Spinal cord (tissue), 10 donors: Measurements from ENCODE around the gene FBXW8. TPM values are rescaled to one million over a fixed set of nuclear protein-coding genes. Genes with fewer than 3 reads are reported as not detected.

Experiments
- DNase-seq, 6 donors: peaks; one replicate each; pipeline versions ENCODE4 v3.0.0 to v3.0.0-alpha.2; 2013 to 2015; ENCODE audit warnings: low spot score in 6 of 6, low read depth in 4 of 6
- H3K27ac ChIP-seq: one replicate; pipeline ENCODE4 v1.5.1; 2013; ENCODE audit warnings: low read depth, low read length, control low read depth
- H3K27me3 ChIP-seq: one replicate; pipeline ENCODE4 v1.6.1; 2013; ENCODE audit warnings: low read length; ENCODE audit not compliant: control insufficient read depth, insufficient read depth
- H3K36me3 ChIP-seq: one replicate; pipeline ENCODE4 v1.6.1; 2013; ENCODE audit warnings: low read length; ENCODE audit not compliant: control insufficient read depth, insufficient read depth
- H3K4me1 ChIP-seq: one replicate; pipeline ENCODE4 v1.6.1; 2013; ENCODE audit warnings: low read length; ENCODE audit not compliant: control insufficient read depth, insufficient read depth
- H3K4me3 ChIP-seq: one replicate; pipeline ENCODE4 v1.5.1; 2013; ENCODE audit warnings: low read depth, low read length, control low read depth
- H3K9me3 ChIP-seq: one replicate; pipeline ENCODE4 v1.6.1; 2013; ENCODE audit warnings: low read length; ENCODE audit not compliant: control insufficient read depth, insufficient read depth
- WGBS: methylation state at CpG from one replicate; pipeline ENCODE4 v1.1.5; 2013; ENCODE audit warnings: missing lambda C conversion rate; ENCODE audit not compliant: insufficient coverage; 5-methylcytosine and 5-hydroxymethylcytosine counted together
- polyA plus RNA-seq, 2 donors: library from polyadenylated mRNA; unstranded; fragments of 120-200 nt; gene quantifications; one replicate each; pipeline ENCODE4 v1.2.1, GENCODE V29; 2013; ENCODE audit not compliant: insufficient read length in 2 of 2
- total RNA-seq, 2 donors: library from RNA; depleted of rRNA in 1 of 2; stranded (reverse); fragments of 120-200 nt in 1 of 2; fragments of >200 nt in 1 of 2; gene quantifications; one replicate each; pipeline versions ENCODE4 v1.2.3 to v1.2.4, GENCODE V29; 2013 to 2014
- donor health status: healthy.

The FBXW8 gene
- total and polyA plus RNA-seq, 4 donors, result 9.3 to 18.2 (median 17.3) TPM

DNA sequence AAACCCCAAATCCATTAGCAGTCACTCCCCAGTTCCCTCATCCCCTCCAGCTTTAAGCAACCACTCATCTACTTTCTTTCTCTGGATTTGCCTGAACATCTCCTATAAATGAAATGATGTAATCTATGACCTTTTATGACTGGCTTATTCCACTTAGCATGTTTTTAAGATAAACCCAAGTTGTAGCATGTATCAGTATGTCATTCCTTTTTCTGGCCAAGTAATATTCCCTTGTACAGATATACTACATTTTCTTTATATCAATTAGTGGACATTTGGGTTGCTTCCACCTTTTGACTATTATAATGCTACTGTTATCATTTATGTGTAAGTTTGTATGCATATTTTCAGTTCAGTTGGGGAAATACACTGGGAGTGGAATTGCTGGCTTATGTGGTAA, 105.1 kb downstream of the FBXW8 start:
- H3K9me3 ChIP-seq, result peaks cover 3% of the 10 kb centered on the region
- no peak overlapping the region for H3K4me3 ChIP-seq
- DNase-seq, result no peak
- H3K4me1 ChIP-seq, result peaks cover 3% of the 10 kb centered on the region
- H3K36me3 ChIP-seq, result peaks cover 22% of the 10 kb centered on the region
- no peaks in the 10 kb centered on the region for H3K27me3 ChIP-seq
- H3K27ac ChIP-seq, result no peak overlapping the region

DNA sequence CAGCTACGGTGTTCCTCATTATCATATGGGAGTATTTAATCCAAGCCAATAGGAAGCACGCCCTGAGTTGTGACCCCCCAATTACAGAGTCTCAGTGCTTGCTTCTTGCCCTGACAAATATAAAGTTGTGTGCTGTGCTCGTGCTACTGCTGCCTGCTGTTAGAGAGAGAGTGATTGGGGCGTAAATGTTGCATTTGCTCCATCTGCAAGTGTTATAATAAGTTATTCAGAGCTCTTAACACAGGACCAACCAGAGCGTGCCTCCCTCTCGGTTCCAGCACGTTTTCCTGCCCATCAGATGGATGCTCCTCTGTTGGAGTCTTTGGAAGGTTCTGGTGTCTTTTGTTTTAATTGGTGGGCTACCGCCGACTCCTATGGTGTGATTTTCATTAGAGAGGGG, 107.1 kb downstream of the FBXW8 start:
- 31% methylated on average over 3 of the region's 9 CpGs for WGBS
- peak in 2 of 6 donors; percentile 48 to 65 for DNase-seq
- Histone ChIP-seq H3K4me3 (no peak overlapping the region), H3K4me1 (peaks cover 3% of the 10 kb centered on the region), H3K27ac (no peak overlapping the region), H3K27me3 (no peaks in the 10 kb centered on the region), H3K9me3 (peaks cover 3% of the 10 kb centered on the region), H3K36me3 (peaks cover 18% of the 10 kb centered on the region)

GRCh38 chr12:117018276-117018675, 107.5 kb downstream of the FBXW8 start:
- WGBS, result 83% methylated on average over 12 of the region's 14 CpGs
- H3K4me1 ChIP-seq, result peaks cover 3% of the 10 kb centered on the region
- peaks cover 15% of the 10 kb centered on the region for H3K36me3 ChIP-seq
- H3K9me3 ChIP-seq, result peaks cover 3% of the 10 kb centered on the region
- no peaks in the 10 kb centered on the region for H3K27me3 ChIP-seq
- peak in 1 of 6 donors; percentile 57 for DNase-seq
- H3K27ac ChIP-seq, result no peak overlapping the region
- no peak overlapping the region for H3K4me3 ChIP-seq

DNA sequence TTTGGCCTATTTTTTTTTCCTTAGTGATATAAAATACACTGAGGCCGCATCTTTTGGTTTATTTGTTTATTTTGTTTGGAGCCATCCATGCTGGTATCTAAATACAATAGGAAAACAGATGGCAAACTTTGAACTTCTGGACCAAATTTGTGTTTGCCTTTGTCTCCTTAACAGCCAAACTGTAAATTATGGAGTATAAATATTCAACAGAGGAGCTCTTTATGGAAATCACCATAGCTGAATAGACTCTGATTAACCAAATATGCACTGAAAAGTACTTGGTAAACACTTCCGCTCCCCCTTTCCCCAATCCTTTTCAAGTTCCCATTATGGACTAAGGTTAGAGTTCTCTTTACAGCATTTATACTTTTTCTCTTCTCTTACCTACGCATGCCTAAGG, 107.9 kb downstream of the FBXW8 start:
- Histone ChIP-seq H3K27ac (no peak overlapping the region), H3K4me3 (no peak overlapping the region)
- WGBS, result no CpG with 5 or more reads among the region's 3 CpGs

DNA sequence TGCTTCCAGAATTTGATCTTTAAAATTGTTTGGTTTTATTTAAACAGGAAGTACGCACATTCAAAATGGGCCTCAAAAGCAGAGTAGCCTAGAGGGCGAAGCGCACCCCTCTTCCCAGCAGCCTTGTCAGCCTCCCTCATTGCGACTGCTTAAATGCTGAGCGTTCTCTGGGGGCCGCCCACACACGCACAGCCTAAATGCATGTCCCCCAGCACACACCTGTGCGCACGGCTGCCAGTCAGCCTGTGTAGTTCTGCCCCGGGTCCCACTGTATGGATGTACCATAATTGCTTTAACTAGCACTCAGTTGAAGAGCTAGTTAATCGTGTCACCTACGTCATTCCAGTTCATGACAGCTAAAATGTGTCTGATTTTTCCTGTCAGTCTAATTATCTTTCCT, 109.1 kb downstream of the FBXW8 start:
- peaks cover 3% of the 10 kb centered on the region for H3K4me1 ChIP-seq
- DNase-seq, result no peak
- WGBS, result 97% methylated on average over 9 of the region's 12 CpGs
- no peaks in the 10 kb centered on the region for H3K27me3 ChIP-seq
- H3K36me3 ChIP-seq, result peaks cover 24% of the 10 kb centered on the region
- H3K4me3 ChIP-seq, result no peak overlapping the region
- H3K9me3 ChIP-seq, result no peaks in the 10 kb centered on the region
- no peak overlapping the region for H3K27ac ChIP-seq

More for the DNA sequence above, 107.9 kb downstream of the FBXW8 start:
- peaks cover 3% of the 10 kb centered on the region for H3K4me1 ChIP-seq
- DNase-seq, result no peak
- H3K36me3 ChIP-seq, result peaks cover 17% of the 10 kb centered on the region
- peaks cover 3% of the 10 kb centered on the region for H3K9me3 ChIP-seq
- H3K27me3 ChIP-seq, result no peaks in the 10 kb centered on the region

DNA sequence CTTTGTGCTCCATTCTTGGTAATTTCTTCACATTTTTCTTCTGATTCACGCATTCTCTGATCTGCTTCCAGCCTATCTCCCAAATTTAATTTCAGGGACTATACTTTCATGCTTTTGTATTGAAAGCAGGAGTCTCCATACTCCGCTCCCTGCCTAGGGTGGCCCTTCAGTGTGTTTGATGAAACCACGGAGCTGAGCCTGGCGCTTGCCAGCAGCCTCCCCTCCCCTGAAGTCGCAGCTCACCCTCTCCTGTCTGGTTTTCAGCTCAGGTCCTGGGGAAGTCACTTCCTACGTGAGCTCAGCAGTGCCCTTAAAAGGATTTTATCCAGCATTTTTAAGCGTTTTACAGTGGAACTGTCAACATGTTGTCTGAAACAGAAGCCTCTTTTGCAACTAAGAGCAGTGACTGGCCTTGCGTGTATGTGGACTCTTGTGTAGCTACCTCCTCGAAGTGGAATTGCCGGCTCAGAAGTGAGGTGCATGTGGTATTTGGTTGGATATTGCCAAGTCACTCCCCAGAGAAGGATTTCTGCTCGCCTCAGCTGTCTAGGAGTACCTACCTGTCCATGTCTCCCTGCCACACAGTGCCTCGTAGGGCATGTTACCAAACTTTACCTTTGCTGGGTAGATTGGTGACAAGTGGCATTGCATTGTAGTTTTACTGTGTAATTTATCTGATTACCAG, 109.9 kb downstream of the FBXW8 start:
- DNase-seq, result no peak
- H3K9me3 ChIP-seq, result no peaks in the 10 kb centered on the region
- 57% methylated on average over 7 of the region's 12 CpGs for WGBS
- no peak overlapping the region for H3K4me3 ChIP-seq
- peaks cover 7% of the 10 kb centered on the region for H3K4me1 ChIP-seq
- H3K36me3 ChIP-seq, result peaks cover 24% of the 10 kb centered on the region
- H3K27me3 ChIP-seq, result no peaks in the 10 kb centered on the region
- H3K27ac ChIP-seq, result no peak overlapping the region

DNA sequence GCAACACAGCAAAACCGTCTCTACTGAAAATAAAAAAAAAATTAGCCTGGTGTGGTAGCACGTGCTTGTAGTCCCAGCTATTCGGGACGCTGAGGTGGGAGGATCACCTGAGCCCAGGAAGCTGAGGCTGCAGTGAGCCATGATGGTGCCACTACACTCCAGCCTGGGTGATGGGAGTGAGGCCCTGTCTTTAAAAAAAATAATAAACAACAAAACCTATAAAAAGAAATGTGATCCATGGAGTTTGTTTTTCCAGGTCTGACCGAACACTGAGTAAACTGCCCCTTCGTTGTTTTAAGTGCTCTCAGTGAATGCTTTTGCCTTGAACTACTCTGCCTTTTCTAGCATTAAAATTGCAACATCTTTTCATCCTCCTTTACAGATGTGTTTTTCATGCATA, 111.7 kb downstream of the FBXW8 start:
- Histone ChIP-seq H3K36me3 (peaks cover 41% of the 10 kb centered on the region), H3K27ac (no peak overlapping the region), H3K4me1 (peaks cover 11% of the 10 kb centered on the region), H3K27me3 (no peaks in the 10 kb centered on the region), H3K9me3 (no peaks in the 10 kb centered on the region), H3K4me3 (no peak overlapping the region)
- WGBS, result 84% methylated on average over 5 of the region's 6 CpGs
- no peak for DNase-seq

GRCh38 chr12:117023998-117024960, 113.5 kb downstream of the FBXW8 start:
- no peak overlapping the region for H3K27ac ChIP-seq
- no peak for DNase-seq
- 97% methylated on average over 18 of the region's 24 CpGs for WGBS
- no peak overlapping the region for H3K4me3 ChIP-seq
- H3K27me3 ChIP-seq, result no peaks in the 10 kb centered on the region
- peaks cover 51% of the 10 kb centered on the region for H3K36me3 ChIP-seq
- H3K4me1 ChIP-seq, result peaks cover 9% of the 10 kb centered on the region
- H3K9me3 ChIP-seq, result no peaks in the 10 kb centered on the region

GRCh38 chr12:117024961-117025480, 114.3 kb downstream of the FBXW8 start:
- no peak overlapping the region for H3K27ac ChIP-seq
- peaks cover 9% of the 10 kb centered on the region for H3K4me1 ChIP-seq
- 87% methylated on average over 9 of the region's 10 CpGs for WGBS
- H3K9me3 ChIP-seq, result no peaks in the 10 kb centered on the region
- H3K27me3 ChIP-seq, result no peaks in the 10 kb centered on the region
- no peak overlapping the region for H3K4me3 ChIP-seq
- peaks cover 50% of the 10 kb centered on the region for H3K36me3 ChIP-seq
- DNase-seq, result no peak
